CD4-positive, alpha-beta T cell (primary cell): Measurements from ENCODE around the gene IGF2R. TPM values are rescaled to one million over a fixed set of nuclear protein-coding genes. Genes with fewer than 3 reads are reported as not detected.
A peak's percentile ranks its signal among the peaks of the same experiment; 100 is the strongest.
"Not testable (repeated sequence)": the region's sequence is repeated elsewhere in the genome, so short reads cannot be mapped to it uniquely, and the experiment has no call there.

Source experiments
- ATAC-seq: fragments of 200-7000 bp; cut with Tn5 transposase; one replicate; pipeline ENCODE4 v1.10.0; 2022; ENCODE audit warnings: mild to moderate bottlenecking; ENCODE audit not compliant: poor library complexity
- CTCF ChIA-PET: fragments of 350-600 bp; sonication (Branson Sonifier 250); formaldehyde crosslinking; loops from one replicate; lab custom pipeline; 2021; ENCODE audit warnings: antibody characterized with exemption, inconsistent platforms; lab: Charles Lee
- POLR2A ChIA-PET: fragments of 350-600 bp; sonication (Branson Sonifier 250); formaldehyde crosslinking; loops from one replicate; lab custom pipeline; 2021; ENCODE audit warnings: antibody characterized with exemption, inconsistent platforms; lab: Charles Lee
- DNase-seq, 14 experiments: peaks; one replicate each; pipeline ENCODE4 v3.0.0-alpha.2; 2013 to 2020; ENCODE audit warnings: mixed read lengths in 2 of 14
- H3K27ac ChIP-seq, 2 donors: one replicate each; pipeline versions ENCODE4 v1.5.1 to v1.7.0; 2013; ENCODE audit warnings: low read length in 2 of 2, low read depth in 1 of 2, mild to moderate bottlenecking in 1 of 2
- H3K27me3 ChIP-seq, 2 experiments: 1 replicate in 1 of 2; 2 replicates in 1 of 2; pipeline versions ENCODE4 v1.6.1 to v1.7.0; 2013; ENCODE audit warnings: low read length in 2 of 2, control low read depth in 1 of 2, mild to moderate bottlenecking in 1 of 2, moderate library complexity in 1 of 2; ENCODE audit not compliant: insufficient read depth in 2 of 2, control insufficient read depth in 1 of 2
- H3K36me3 ChIP-seq: one replicate; pipeline ENCODE4 v1.6.1; 2013; ENCODE audit warnings: low read length, control low read depth; ENCODE audit not compliant: insufficient read depth
- H3K4me1 ChIP-seq: one replicate; pipeline ENCODE4 v1.6.1; 2013; ENCODE audit warnings: low read length, control low read depth; ENCODE audit not compliant: insufficient read depth
- H3K4me3 ChIP-seq: one replicate; pipeline ENCODE4 v1.5.1; 2013; ENCODE audit warnings: mild to moderate bottlenecking, low read length, moderate library complexity
- H3K9me3 ChIP-seq, 2 experiments: 1 replicate in 1 of 2; 2 replicates in 1 of 2; pipeline versions ENCODE4 v1.6.1 to v1.7.0; 2013; ENCODE audit warnings: low read length in 2 of 2, mild to moderate bottlenecking in 2 of 2, control low read depth in 1 of 2, moderate library complexity in 1 of 2; ENCODE audit not compliant: control insufficient read depth in 1 of 2, insufficient read depth in 1 of 2
- H3K27ac Mint-ChIP-seq: one replicate; pipeline ENCODE4 v1.8.0; 2020; ENCODE audit warnings: mixed read lengths
- H3K27me3 Mint-ChIP-seq: one replicate; pipeline ENCODE4 v1.8.0; 2021; ENCODE audit warnings: mixed read lengths
- H3K36me3 Mint-ChIP-seq: one replicate; pipeline ENCODE4 v1.8.0; 2021; ENCODE audit warnings: low read depth, mixed read lengths
- H3K4me1 Mint-ChIP-seq: one replicate; pipeline ENCODE4 v1.8.0; 2021; ENCODE audit warnings: low read depth, mixed read lengths
- H3K4me3 Mint-ChIP-seq: one replicate; pipeline ENCODE4 v1.8.0; 2020; ENCODE audit warnings: mild to moderate bottlenecking, mixed read lengths
- H3K9me3 Mint-ChIP-seq: one replicate; pipeline ENCODE4 v1.8.0; 2020; ENCODE audit warnings: mixed read lengths
- CTCF ChIP-seq: fragments of 200-600 bp; IDR thresholded peaks from one replicate; pipeline ENCODE4 v1.8.0; 2022; ENCODE audit warnings: antibody characterized with exemption, mild to moderate bottlenecking
- intact Hi-C, 2 experiments: fragments of 100-400 bp; cut with DNase I in 1 of 2; cut with micrococcal nuclease in 1 of 2; formaldehyde crosslinking; loops; one replicate each; pipeline versions ENCODE4 v1.15.1 to v1.9.0; 2023 to 2025; cut with DNase I, micrococcal nuclease
- polyA plus RNA-seq, 2 donors: library from polyadenylated mRNA; unstranded; fragments of 120-200 nt; gene quantifications; one replicate each; pipeline ENCODE4 v1.2.1, GENCODE V29; 2013
- total RNA-seq, 174 experiments: library from RNA in 2 of 174; stranded (reverse) in 2 of 174; gene quantifications; one replicate each; pipeline ENCODE4 v1.2.3 and lab custom pipeline; 2021 to 2026

Gene IGF2R, protein sequence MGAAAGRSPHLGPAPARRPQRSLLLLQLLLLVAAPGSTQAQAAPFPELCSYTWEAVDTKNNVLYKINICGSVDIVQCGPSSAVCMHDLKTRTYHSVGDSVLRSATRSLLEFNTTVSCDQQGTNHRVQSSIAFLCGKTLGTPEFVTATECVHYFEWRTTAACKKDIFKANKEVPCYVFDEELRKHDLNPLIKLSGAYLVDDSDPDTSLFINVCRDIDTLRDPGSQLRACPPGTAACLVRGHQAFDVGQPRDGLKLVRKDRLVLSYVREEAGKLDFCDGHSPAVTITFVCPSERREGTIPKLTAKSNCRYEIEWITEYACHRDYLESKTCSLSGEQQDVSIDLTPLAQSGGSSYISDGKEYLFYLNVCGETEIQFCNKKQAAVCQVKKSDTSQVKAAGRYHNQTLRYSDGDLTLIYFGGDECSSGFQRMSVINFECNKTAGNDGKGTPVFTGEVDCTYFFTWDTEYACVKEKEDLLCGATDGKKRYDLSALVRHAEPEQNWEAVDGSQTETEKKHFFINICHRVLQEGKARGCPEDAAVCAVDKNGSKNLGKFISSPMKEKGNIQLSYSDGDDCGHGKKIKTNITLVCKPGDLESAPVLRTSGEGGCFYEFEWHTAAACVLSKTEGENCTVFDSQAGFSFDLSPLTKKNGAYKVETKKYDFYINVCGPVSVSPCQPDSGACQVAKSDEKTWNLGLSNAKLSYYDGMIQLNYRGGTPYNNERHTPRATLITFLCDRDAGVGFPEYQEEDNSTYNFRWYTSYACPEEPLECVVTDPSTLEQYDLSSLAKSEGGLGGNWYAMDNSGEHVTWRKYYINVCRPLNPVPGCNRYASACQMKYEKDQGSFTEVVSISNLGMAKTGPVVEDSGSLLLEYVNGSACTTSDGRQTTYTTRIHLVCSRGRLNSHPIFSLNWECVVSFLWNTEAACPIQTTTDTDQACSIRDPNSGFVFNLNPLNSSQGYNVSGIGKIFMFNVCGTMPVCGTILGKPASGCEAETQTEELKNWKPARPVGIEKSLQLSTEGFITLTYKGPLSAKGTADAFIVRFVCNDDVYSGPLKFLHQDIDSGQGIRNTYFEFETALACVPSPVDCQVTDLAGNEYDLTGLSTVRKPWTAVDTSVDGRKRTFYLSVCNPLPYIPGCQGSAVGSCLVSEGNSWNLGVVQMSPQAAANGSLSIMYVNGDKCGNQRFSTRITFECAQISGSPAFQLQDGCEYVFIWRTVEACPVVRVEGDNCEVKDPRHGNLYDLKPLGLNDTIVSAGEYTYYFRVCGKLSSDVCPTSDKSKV (N-terminal part only)
- total RNA-seq (10 to 100 TPM; 43.8 to 46.7 TPM), total RNA-seq (lab: John Stamatoyannopoulos, UW) (124 to 429 (median 236) reads per million in 172 experiments)
- 51.8 TPM for polyA plus RNA-seq (2013, experiment 1 of 2)
- 48.3 TPM for polyA plus RNA-seq (2013, experiment 2 of 2)

- Mint-ChIP-seq H3K27me3 (no peaks in the 10 kb centered on the region), H3K9me3 (no peaks in the 10 kb centered on the region), H3K4me1 (peaks cover 44% of the 10 kb centered on the region), H3K27ac (peak within 1 kb of the TSS; percentile 91), H3K36me3 (peaks cover 9% of the 10 kb centered on the region), H3K4me3 (peak within 1 kb of the TSS; percentile 98)
- Histone ChIP-seq H3K27ac (peak within 1 kb of the TSS; percentile 31 to 42), H3K4me3 (peak within 1 kb of the TSS; percentile 76), H3K27me3 (no peaks in the 10 kb centered on the region), H3K36me3 (no peaks in the 10 kb centered on the region), H3K4me1 (peaks cover 40% of the 10 kb centered on the region), H3K9me3 (no peaks in the 10 kb centered on the region)
- ATAC-seq (peak; percentile 89), DNase-seq (peak; percentile 86 to 97 (median 94))
- CTCF ChIA-PET = interaction anchor here (0.8 to 1.2 kb wide), 3 partner anchors 8 to 277 kb away, joined by 3 read pairs; no protein-coding TSS in a partner anchor
- intact Hi-C loops = loop anchor here in 1 of 2 experiments (2.0 to 10.0 kb wide), 2 partner anchors 242 to 556 kb away; partner anchors contain the start of gene WTAP
- POLR2A ChIA-PET = interaction anchor here (0.9 to 3.8 kb wide), 7 partner anchors 13 to 242 kb away, joined by 3 to 20 read pairs (median 10); partner anchors contain the start of genes MRPL18, TCP1 and WTAP
- no peak for TF ChIP-seq CTCF
These were observed at the start of gene IGF2R for GRCh38 chr6:159968295-159969203. Gene IGF2R, plus strand, starts transcription at chr6:159969082. Its CDS starts 165 bp downstream, at chr6:159969247.

GRCh38 chr6:159919800-159920199 lies 49.1 kb upstream of the IGF2R start:
- H3K27ac Mint-ChIP-seq = no peak overlapping the region
- H3K36me3 Mint-ChIP-seq = no peaks in the 10 kb centered on the region
- H3K4me3 Mint-ChIP-seq = no peak overlapping the region
- TF ChIP-seq CTCF = no peak
- Histone ChIP-seq H3K36me3 (no peaks in the 10 kb centered on the region), H3K4me3 (no peak overlapping the region), H3K4me1 (no peaks in the 10 kb centered on the region), H3K27ac (no peak overlapping the region), H3K27me3 (no peaks in the 10 kb centered on the region), H3K9me3 (peaks cover 0 to 8% of the 10 kb centered on the region in 2 experiments)
- POLR2A ChIA-PET = no interaction called here
- no peaks in the 10 kb centered on the region for H3K27me3 Mint-ChIP-seq
- H3K4me1 Mint-ChIP-seq = no peaks in the 10 kb centered on the region
- H3K9me3 Mint-ChIP-seq = peaks cover 9% of the 10 kb centered on the region
- CTCF ChIA-PET = no interaction called here
- DNase-seq (no peak), ATAC-seq (no peak)
- intact Hi-C loops = no loop called here

GRCh38 chr6:159924150-159924549 lies 44.7 kb upstream of the IGF2R start:
- H3K4me3 Mint-ChIP-seq, H3K36me3 ChIP-seq, H3K9me3 Mint-ChIP-seq, intact Hi-C loops, H3K4me1 Mint-ChIP-seq, ATAC-seq, H3K36me3 Mint-ChIP-seq, H3K9me3 ChIP-seq, DNase-seq, H3K4me1 ChIP-seq, H3K4me3 ChIP-seq, H3K27me3 Mint-ChIP-seq, H3K27ac ChIP-seq, POLR2A ChIA-PET, CTCF ChIA-PET, H3K27me3 ChIP-seq, H3K27ac Mint-ChIP-seq: not testable (repeated sequence)
